ENCODE data around the gene FBXW7. TPM values are rescaled to one million over a fixed set of nuclear protein-coding genes. Genes with fewer than 3 reads are reported as not detected.

Gene FBXW7
- total RNA-seq, 1 donor from 2014 or later, result 23.8 TPM

DNA sequence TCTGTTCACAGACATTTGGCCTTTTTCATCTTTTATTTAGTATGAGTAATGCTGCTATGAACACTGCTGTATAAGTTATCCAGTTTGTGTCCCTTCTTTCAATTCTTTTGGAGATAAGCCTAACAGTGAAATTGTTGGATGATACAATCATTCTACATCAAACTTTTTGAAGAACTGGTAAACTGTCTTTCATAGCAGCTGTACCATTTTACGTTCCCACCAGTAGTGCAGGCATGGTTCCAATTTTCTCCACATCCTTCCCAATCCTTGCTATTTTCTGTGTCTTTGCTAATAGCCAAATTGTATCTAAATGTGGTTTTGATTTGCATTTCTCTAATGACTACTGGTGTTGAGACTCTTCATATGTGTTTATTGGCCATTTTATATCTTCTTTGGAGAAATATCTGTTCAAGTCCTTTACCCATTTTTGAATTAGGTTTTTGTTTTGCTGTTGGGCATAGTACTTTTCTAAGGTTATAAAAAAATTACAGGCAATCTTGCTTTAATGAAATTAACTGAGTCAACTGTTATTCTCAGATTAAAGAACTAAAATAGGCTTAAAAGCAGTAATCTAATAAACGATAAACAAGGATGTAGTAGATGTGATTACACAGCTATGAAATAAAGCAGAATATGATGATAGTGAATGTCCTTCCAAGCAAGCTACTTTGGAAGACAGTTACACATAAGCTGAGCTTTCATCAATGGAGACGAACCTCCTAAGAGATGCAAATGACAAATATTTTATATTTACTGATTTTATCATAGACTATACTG lies 57.2 kb downstream of the FBXW7 start:
- DNase-seq (ENCODE audit: extremely low read depth, low read depth, low spot score), result no peak

DNA sequence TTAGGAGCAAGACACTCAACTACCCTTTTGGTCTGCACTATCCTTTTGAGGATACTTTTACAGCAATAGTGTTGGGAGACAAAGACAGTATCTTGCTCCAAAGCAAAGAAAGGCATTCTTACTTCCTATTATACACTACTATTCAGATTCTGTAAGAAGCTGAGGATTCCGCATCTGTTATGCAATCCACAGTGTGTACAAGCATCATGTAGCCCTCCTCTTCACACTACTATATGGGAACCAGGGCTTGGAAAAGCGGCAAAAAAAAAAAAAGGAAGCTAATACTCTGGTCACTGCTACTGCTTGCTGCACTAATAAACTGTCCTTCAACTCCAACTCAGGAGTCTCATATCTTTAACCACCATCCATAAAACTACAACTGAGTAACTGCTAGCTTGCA lies 59.1 kb downstream of the FBXW7 start:
- DNase-seq (ENCODE audit: extremely low read depth, low read depth, low spot score), result no peak

DNA sequence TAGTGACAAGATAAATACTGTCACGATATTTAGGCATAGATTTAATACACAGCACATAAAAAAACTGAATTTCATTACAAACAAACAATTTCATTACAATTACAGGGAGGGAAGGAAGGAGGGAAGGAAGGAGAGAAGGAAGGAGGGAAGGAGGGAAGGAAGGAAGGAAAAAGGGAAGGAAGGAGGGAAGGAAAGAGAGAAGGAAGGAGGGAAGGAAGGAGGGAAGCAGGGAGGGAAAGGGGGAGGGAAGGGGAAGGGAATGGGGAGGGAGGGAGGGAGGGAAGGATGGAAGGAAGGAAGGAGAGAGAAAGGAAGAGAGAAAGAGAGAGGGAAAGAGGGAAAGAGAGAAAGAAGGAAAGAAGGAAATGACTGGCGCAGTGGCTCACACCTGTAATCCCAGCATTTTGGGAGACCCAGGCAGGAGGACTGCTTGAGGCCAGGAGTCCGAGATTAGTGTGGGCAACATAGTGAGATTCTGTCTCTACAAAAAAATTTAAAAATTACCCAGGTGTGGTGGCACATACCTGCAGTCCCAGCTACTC lies 64.6 kb downstream of the FBXW7 start:
- DNase-seq (ENCODE audit: extremely low read depth, low read depth, low spot score), result no peak

DNA sequence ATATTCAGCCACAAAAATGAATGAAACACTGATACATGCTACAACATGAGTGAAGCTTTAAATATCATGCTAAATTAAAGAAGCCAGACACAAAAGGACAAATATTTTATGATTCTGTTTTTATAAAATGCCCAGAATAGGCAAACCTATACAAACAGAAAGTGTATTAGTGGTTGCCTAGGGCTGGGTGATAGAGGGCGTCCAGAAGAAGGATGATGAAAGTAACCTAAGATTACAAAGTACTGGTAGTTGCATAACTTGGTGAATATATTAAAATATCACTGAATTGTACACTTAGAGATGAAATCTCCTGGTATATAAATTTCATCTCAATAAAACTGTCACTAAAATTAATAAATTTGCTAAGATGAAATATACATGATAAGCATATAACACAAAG lies 67.5 kb downstream of the FBXW7 start:
- no peak for DNase-seq (ENCODE audit: extremely low read depth, low read depth, low spot score)

DNA sequence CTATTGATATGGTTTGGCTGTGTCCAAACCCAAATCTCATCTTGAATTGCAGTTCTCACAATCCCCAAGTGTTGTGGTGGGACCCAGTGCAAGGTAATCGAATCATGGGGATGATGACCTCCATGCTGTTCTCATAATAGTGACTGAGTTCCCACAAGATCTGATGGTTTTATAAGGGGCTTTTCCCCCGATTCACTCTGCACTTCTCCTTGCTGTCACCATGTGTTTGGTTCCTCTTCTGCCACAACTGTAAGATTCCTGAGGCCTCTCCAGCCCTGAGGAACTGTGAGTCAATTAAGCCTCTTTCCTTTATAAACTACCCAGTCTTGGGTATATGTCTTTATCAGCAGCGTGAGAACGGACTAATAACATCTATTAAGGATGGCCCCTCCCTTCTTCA lies 68.8 kb downstream of the FBXW7 start:
- DNase-seq (ENCODE audit: extremely low read depth, low read depth, low spot score), result no peak

DNA sequence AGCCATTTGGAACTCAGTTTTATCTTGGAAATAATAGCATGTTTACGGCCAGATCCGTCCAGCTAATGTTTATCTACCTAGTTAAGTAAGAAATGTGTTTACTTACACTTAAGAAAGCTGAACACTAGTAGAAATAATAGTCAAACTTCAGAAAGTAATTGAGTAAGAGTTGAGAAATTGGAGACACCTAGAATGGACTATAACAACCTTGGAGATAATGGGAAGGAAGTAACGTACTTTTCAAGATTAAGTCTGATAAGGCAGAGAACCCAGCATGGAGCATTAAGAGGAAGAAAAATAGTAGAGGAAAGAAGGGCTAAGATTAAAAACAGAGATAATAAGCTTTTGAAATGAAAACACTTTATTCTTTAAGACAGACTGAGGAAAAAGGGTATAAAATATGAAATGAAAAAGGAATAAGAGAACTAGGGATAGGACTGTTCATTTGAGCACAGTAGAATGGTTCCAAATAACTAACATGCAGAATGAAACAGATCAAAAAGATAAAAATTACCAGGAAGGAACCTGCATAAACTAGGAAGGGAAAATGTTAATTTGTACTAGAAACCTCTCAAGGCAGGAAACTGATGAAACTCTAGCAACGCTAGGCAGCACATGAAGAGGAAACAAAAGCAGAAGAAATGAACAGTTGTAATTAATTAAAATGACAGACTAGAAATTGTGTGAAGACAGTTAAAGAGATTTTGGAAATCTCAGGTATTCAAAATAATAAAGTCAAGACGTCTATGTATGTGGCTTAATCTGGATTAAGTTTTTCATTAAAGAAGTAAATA lies 71.7 kb downstream of the FBXW7 start:
- no peak for DNase-seq (ENCODE audit: extremely low read depth, low read depth, low spot score)

GRCh38 chr4:152463562-152463961 lies 72.3 kb downstream of the FBXW7 start:
- DNase-seq (ENCODE audit: extremely low read depth, low read depth, low spot score), result no peak

GRCh38 chr4:152462695-152463094 lies 73.2 kb downstream of the FBXW7 start:
- DNase-seq (ENCODE audit: extremely low read depth, low read depth, low spot score), result no peak

DNA sequence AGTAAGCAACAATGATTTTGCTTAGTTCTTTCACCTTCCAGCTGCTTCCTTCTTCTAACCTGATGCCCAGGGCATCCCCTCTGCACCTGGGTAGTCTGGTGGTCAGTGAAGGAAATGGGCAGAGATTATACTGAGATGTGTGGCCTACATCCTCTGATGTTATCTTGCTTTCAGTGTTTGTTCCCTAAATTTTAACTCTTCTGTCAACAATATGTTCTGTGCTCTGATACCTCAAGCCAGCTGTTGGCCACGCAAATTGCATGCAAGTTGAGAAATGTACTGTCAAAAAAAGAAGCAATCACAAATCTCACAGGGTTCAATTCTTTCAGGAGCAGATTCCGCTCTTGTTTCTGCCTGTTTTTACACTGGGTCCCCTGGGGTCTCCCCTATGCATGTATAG lies 73.8 kb downstream of the FBXW7 start:
- DNase-seq (ENCODE audit: extremely low read depth, low read depth, low spot score), result no peak

DNA sequence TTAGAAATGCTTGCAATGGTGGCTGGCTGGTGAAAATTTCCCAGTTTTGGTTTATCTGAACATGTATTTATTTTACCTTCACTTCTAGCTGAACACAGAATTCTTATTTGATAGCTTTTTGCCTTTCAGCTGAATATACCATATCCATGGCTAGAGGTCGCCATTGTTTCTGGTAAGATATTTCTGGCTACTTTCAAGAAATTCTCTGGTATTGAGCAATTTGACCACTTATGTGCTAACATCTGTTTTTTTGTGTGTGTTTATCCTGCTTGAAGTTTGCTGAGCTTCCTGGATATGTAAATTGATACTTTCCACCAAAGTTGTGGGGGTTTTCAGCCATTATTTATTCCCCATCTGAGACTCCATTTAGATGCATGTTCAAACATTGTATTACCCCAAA lies 75.4 kb downstream of the FBXW7 start:
- no peak for DNase-seq (ENCODE audit: extremely low read depth, low read depth, low spot score)

GRCh38 chr4:152459326-152459725 lies 76.6 kb downstream of the FBXW7 start:
- no peak for DNase-seq (ENCODE audit: extremely low read depth, low read depth, low spot score)

DNA sequence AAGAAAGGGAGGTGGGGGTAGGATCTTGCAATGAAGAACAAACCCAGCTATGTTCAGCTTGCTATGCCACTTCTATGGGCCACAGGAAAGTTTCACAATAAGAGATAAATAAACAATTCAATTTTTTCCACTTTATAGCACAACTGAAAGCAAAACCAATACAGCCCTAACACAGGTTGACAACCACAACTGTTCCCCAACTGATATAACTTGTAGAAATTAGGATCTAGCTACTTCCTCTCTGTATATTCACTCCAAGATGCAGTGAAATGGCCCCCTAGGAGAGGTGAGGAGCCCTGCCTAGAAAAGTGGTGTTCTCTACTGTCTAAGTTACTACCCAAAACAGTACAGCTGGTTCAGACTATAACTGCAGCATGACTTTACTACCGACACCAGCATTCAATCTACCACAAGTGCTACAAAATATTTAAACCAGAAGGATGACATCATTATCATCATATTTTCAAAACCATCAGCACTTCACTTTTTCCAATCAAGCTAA lies 77.0 kb downstream of the FBXW7 start:
- DNase-seq (ENCODE audit: extremely low read depth, low read depth, low spot score), result no peak

- DNase-seq (ENCODE audit: extremely low read depth, low read depth, low spot score), result no peak
Observed at GRCh38 chr4:152456609-152457008, 79.3 kb downstream of the FBXW7 start.

DNA sequence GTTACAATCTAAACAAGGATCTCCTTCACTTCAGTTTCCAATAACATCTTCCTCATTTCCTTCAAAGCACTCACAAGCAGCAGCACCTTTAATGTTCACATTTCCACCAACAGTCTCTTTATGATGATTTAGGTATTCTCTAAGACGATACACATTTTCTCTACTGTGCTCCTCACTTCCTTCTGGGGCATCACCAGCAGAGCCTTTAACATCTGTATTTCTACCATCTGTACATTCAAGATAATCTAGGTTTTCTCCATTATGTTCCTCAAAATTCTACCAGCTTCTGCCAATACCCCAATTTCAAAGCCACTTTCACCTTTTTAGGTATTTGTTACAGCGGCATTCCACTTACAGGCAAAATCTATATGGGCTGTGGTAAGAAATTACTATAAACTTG lies 80.6 kb downstream of the FBXW7 start:
- DNase-seq (ENCODE audit: extremely low read depth, low read depth, low spot score), result no peak

- no peak for DNase-seq (ENCODE audit: extremely low read depth, low read depth, low spot score)
Observed at GRCh38 chr4:152454398-152455011, 81.4 kb downstream of the FBXW7 start.

GRCh38 chr4:152451496-152451895 lies 84.4 kb downstream of the FBXW7 start:
- DNase-seq (ENCODE audit: extremely low read depth, low read depth, low spot score), result no peak

GRCh38 chr4:152448854-152449253 lies 87.0 kb downstream of the FBXW7 start:
- no peak for DNase-seq (ENCODE audit: extremely low read depth, low read depth, low spot score)

- DNase-seq (ENCODE audit: extremely low read depth, low read depth, low spot score), result no peak
Observed at GRCh38 chr4:152448038-152448707, 87.7 kb downstream of the FBXW7 start.

DNA sequence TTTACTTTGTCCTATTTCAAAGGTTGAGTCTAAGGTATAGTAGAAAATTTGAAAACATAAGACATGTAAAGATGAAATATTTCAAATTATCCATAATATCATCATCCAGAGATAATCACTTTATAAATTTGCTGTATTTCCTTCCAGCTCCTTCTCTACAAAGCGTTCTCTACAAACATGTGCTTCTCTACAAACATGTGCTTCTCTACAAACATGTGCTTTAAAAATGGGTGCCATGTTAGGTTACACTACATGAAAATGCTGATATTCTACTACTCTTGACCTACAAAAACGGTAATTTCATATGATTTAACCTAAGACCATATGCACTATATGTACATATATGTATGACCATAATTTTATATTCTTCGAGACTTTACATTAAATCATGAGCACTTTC lies 92.0 kb downstream of the FBXW7 start:
- no peak for DNase-seq (ENCODE audit: extremely low read depth, low read depth, low spot score)

DNA sequence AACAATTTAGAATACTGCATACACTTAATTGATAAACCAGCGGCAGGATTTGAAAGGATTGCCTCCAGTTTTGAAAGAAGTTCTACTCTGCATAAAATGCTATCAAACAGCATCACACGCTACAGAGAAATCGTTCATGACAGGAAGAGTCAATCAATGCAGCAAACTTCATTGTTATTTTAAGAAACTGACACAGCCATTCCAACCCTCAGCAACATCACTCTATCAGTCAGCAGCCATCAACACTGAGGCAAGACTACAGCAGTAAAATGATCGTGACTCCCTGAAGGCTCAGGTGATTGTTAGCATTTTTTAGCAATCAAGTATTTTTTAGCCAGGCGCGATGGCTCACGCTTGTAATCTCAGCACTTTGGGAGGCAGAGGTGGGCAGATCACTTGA lies 98.3 kb downstream of the FBXW7 start:
- DNase-seq (ENCODE audit: extremely low read depth, low read depth, low spot score), result no peak

DNA sequence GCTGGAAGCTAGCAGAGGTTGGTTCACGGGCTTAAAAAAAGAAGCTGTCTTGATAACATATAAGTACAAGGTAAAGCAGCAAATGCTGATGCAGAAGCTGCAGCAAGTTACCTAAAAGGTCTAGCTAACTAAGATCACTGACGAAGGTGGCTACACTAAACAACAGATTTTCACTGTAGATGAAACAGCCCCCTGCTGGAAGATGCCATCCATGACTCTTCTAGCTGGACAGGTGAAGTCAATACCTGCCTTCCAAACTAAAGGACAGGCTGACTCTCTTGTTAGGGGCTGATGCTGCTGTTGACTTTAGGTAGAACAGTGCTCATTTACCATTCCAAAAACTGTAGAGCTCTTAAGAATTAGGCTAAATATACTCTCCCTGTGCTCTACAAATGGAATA lies 99.5 kb downstream of the FBXW7 start:
- DNase-seq (ENCODE audit: extremely low read depth, low read depth, low spot score), result no peak
